ENCODE measurements around the gene FETUB.
"Not testable (repeated sequence)": the region's sequence is repeated elsewhere in the genome, so short reads cannot be mapped to it uniquely, and the experiment has no call there.

FETUB gene

DNA sequence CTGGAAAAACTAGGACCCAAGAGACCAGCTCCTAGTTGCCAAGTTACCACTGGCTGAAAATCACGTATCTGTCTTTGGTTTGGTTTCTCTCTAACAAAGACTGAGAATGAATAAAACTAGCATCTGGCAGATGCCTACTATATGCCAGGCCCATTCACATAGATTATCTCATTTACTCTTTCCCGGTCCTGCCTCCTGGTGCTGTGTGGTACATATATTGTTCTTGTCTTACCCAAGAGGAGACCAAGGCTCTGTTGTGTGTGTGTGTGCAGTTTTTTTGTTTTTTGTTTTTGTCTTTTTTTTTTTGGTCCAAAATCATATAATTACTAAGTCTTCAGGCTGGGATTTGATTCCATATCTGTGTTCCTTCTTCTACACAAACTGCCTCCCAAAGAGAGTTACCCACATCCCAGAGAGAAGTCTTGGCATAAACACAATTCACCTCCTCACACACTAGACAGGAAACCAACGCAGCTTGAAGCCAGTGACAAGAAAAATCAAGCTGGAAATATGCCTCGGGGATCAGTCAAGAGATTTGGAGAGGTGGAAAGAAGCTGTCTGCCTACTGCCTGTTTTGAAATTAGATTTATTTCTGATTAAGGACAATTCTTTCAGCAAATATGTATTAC is 26.4 kb upstream of the FETUB start:
- no peak overlapping the region for H3K4me3 ChIP-seq (ENCODE audit: low read depth, low read length)

- no peak overlapping the region for H3K4me3 ChIP-seq (ENCODE audit: low read depth, low read length)
Observed at GRCh38 chr3:186614266-186614596, 26.0 kb upstream of the FETUB start.

- no peak overlapping the region for H3K4me3 ChIP-seq (ENCODE audit: low read depth, low read length)
Observed at GRCh38 chr3:186614597-186615483, 25.4 kb upstream of the FETUB start.

- H3K4me3 ChIP-seq (ENCODE audit: low read depth, low read length) = no peak overlapping the region
Observed at GRCh38 chr3:186616299-186616617, 23.9 kb upstream of the FETUB start.

DNA sequence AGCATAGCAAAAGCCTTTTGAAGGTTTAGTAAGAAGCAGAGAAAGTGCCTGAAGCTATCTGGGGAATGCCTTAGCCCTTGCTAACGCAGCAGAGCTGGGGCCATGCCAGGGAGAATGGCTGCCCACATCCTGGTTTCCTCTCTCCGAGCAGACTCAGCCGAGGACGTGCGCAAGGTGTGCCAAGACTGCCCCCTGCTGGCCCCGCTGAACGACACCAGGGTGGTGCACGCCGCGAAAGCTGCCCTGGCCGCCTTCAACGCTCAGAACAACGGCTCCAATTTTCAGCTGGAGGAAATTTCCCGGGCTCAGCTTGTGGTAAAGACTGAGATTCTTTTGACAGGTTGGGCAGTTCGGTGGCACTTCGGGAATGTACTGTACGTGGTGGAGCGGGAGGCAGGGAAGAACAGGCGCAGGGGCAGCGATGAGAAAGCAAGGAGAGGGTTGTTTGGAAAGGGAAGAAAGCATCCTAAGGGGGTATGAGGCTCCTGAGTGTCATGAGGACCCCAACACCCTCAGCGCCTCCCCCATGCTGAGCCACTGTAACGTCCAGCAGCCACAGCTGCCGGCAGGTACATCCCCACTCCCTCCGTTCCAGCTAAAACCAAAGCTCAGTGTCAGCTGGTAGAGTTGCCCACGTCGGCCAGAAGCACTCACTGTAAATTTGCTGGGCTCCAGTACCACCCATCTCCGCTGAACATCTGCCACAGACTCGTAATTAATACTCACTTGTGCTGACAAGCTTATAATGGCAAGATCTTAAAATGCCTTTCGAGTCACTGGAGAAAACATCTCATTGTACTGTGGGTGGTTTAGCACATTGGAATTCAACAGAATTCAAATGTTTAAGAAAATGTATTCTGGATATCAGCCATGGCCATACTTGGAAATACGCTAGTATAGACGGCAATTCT is 22.9 kb upstream of the FETUB start:
- H3K4me3 ChIP-seq (ENCODE audit: low read depth, low read length) = no peak overlapping the region

GRCh38 chr3:186618318-186618938 is 21.8 kb upstream of the FETUB start:
- no peak overlapping the region for H3K4me3 ChIP-seq (ENCODE audit: low read depth, low read length)

- no peak overlapping the region for H3K4me3 ChIP-seq (ENCODE audit: low read depth, low read length)
Observed at GRCh38 chr3:186619787-186620212, 20.4 kb upstream of the FETUB start.

GRCh38 chr3:186620213-186621092 is 19.7 kb upstream of the FETUB start:
- no peak overlapping the region for H3K4me3 ChIP-seq (ENCODE audit: low read depth, low read length)

GRCh38 chr3:186621894-186622650 is 18.1 kb upstream of the FETUB start:
- no peak overlapping the region for H3K4me3 ChIP-seq (ENCODE audit: low read depth, low read length)

DNA sequence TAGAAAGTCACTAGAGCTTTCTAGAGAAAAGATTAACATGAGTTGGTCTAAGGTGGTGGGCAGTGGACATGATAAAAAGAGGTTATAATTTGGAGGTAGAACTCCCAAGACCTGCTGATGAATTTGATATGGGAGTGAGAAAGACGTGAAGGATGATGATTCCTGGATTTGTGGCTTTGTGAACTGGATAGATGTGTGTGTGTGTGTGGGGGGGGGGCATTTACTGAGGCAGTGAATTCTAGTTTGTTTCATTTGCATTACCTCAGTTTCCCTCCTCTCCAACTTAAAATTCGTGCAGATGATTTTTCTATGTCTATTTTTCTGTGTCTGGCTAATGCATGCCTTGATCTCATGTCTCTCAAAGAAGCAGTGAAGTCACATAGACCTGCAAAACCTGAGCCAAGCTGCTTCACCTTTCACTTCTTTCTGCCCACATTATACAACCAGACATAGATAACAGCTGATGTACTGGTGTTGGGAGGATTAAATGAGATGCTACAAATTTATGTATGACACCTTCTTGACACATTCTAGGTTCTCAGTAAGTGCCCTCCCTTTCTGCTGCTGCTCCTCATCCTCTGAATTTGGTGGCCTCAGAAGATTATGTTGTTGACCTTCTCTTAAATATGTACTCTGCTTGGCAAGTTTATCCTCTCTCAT is 17.4 kb upstream of the FETUB start:
- no peak overlapping the region for H3K4me3 ChIP-seq (ENCODE audit: low read depth, low read length)

- no peak overlapping the region for H3K4me3 ChIP-seq (ENCODE audit: low read depth, low read length)
Observed at GRCh38 chr3:186624598-186624997, 15.6 kb upstream of the FETUB start.

- H3K4me3 ChIP-seq (ENCODE audit: low read depth, low read length) = no peak overlapping the region
Observed at GRCh38 chr3:186625600-186626042, 14.6 kb upstream of the FETUB start.

DNA sequence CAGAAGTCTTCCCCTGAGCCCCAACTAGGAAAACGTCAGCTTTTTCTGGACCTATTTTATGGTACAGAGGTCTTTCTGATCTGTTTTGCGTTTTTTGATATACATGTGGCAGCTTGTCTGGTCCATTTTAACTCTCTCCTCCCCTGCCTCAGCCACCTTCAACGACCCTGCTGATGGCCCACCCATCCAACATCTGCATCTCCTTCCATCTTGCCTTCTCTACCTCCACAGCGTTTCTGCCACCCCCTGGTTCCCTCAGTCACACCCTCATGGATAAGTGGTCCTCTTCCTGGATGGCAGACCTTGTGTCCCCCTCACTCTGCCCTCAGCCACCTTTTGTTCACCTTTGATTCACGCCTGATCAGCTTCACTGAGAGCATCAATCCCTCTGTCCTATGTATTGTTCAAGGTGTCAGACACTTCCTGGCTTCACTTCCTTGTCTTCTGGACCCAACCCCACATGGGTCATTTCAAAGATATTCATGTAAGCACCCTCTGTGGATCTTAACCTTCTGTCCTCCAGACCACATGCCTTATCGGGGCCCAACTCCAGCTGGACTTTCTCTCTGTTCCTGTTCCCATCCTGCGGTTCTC is 13.8 kb upstream of the FETUB start:
- H3K4me3 ChIP-seq (ENCODE audit: low read depth, low read length) = no peak overlapping the region

GRCh38 chr3:186627852-186628414 is 12.3 kb upstream of the FETUB start:
- H3K4me3 ChIP-seq (ENCODE audit: low read depth, low read length) = no peak overlapping the region

GRCh38 chr3:186628756-186629155 is 11.4 kb upstream of the FETUB start:
- no peak overlapping the region for H3K4me3 ChIP-seq (ENCODE audit: low read depth, low read length)

DNA sequence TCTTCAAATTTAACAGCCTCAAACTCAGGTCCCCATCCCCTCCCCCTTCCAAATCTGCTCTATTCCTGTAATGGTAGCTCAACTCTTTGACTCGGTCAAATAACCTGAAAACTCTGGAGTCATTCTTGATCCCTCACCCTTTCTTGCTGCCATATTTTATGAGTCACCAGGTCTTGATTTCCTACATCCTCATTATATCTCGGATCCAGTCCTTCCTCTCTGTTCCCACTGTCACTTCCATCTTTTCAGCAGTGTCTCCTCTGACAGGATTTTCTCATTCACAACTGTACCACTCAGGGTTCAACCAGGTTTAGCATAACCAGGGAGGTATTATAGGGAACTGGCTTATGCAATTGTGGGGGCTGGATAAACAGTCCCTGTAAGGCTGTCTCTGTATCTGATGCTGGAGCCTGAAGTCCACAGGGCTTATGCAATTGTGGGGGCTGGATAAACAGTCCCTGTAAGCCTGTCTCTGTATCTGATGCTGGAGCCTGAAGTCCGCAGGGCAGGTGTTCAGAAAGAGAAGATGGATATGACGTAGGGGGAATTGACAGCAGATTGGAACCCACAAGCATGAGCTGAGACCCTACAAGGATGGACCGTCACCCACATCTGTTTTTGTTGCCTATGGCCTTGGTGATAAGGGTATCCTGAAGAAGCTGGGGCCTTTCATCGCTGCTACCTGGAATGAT is 9.1 kb upstream of the FETUB start:
- H3K4me3 ChIP-seq (ENCODE audit: low read depth, low read length) = no peak overlapping the region

GRCh38 chr3:186633481-186633880 is 6.7 kb upstream of the FETUB start:
- H3K4me3 ChIP-seq (ENCODE audit: low read depth, low read length) = no peak overlapping the region

- H3K4me3 ChIP-seq (ENCODE audit: low read depth, low read length) = not testable (repeated sequence)
Observed at GRCh38 chr3:186634207-186634606, 6.0 kb upstream of the FETUB start.
